ENCODE measurements around the gene RNF138.
"Not testable (repeated sequence)": the region's sequence is repeated elsewhere in the genome, so short reads cannot be mapped to it uniquely, and the experiment has no call there.

Gene RNF138

GRCh38 chr18:32095900-32096229 is 4.2 kb downstream of the RNF138 start:
- no peak for DNase-seq

- no peak for DNase-seq
These were observed 5.3 kb downstream of the RNF138 start for GRCh38 chr18:32096946-32097345.

GRCh38 chr18:32104516-32104915 is 12.8 kb downstream of the RNF138 start:
- DNase-seq = no peak

- DNase-seq = no peak
These were observed 18.3 kb downstream of the RNF138 start for GRCh38 chr18:32110005-32110404.

- no peak for DNase-seq
These were observed 20.0 kb downstream of the RNF138 start for GRCh38 chr18:32111706-32112105.

- DNase-seq = no peak
These were observed 21.2 kb downstream of the RNF138 start for GRCh38 chr18:32112826-32113225.

- DNase-seq = no peak
These were observed 22.7 kb downstream of the RNF138 start for GRCh38 chr18:32114293-32114942.

- no peak for DNase-seq
These were observed 30.4 kb downstream of the RNF138 start for GRCh38 chr18:32122039-32122438.

GRCh38 chr18:32126538-32126937 is 34.9 kb downstream of the RNF138 start:
- no peak for DNase-seq

GRCh38 chr18:32135625-32136024 is 44.0 kb downstream of the RNF138 start:
- DNase-seq = no peak

- DNase-seq = no peak
These were observed 46.8 kb downstream of the RNF138 start for GRCh38 chr18:32138332-32138982.

- DNase-seq = no peak
These were observed 48.2 kb downstream of the RNF138 start for GRCh38 chr18:32139835-32140283.

- no peak for DNase-seq
These were observed 56.7 kb downstream of the RNF138 start for GRCh38 chr18:32148185-32148870.

GRCh38 chr18:32152705-32153448 is 61.2 kb downstream of the RNF138 start:
- no peak for DNase-seq

GRCh38 chr18:32156855-32157254 is 65.2 kb downstream of the RNF138 start:
- no peak for DNase-seq

- DNase-seq = no peak
These were observed 65.9 kb downstream of the RNF138 start for GRCh38 chr18:32157580-32157979.

GRCh38 chr18:32158108-32158624 is 66.5 kb downstream of the RNF138 start:
- peak; percentile 78 for DNase-seq

GRCh38 chr18:32158631-32159030 is 67.0 kb downstream of the RNF138 start:
- DNase-seq = not testable (repeated sequence)

- DNase-seq = no peak
These were observed 68.9 kb downstream of the RNF138 start for GRCh38 chr18:32160547-32160946.

GRCh38 chr18:32167980-32168730 is 76.5 kb downstream of the RNF138 start:
- DNase-seq = no peak

- DNase-seq = no peak
These were observed 82.0 kb downstream of the RNF138 start for GRCh38 chr18:32173654-32174053.

- DNase-seq = no peak
These were observed 83.0 kb downstream of the RNF138 start for GRCh38 chr18:32174719-32175118.
